Spleen (tissue), 7 donors: ENCODE measurements around the gene TTC28.

Experiments
- CTCF ChIP-seq, 11 experiments: fragments of 200-600 bp in 7 of 11; fragments of 450-650 bp in 4 of 11; sonication (generic) in 4 of 11; IDR thresholded peaks in 8 of 11; conservative IDR thresholded peaks in 3 of 11; 1 replicate in 7 of 11; 2 replicates in 4 of 11; pipeline versions ENCODE4 v1.4.0 to v1.8.0; 2016 to 2021; ENCODE audit warnings: antibody characterized with exemption in 11 of 11, inconsistent platforms in 4 of 11, mild to moderate bottlenecking in 1 of 11
- POLR2A ChIP-seq, 3 donors: fragments of 450-650 bp; IDR thresholded peaks; one replicate each; pipeline ENCODE4 v1.5.1; 2017; ENCODE audit warnings: antibody characterized with exemption in 3 of 3, mild to moderate bottlenecking in 1 of 3
- POLR2AphosphoS5 ChIP-seq, 3 donors: sonication (generic); formaldehyde crosslinking; IDR thresholded peaks; one replicate each; pipeline ENCODE4 v1.5.1; 2017; ENCODE audit warnings: antibody characterized with exemption in 3 of 3
- donor health status: DM: no; HTN: no; CAD: no; lungs with moderate emphysema.
- donor health status: DM: no; HTN: no; CAD: no.
- donor health status: DM: no; HTN: no; CAD: no.

- no peak for TF ChIP-seq CTCF (IDR thresholded peaks at IDR 0.05 in 8 of 11, conservative IDR thresholded peaks at IDR 0.05 in 3 of 11)
- no peak for TF ChIP-seq POLR2AphosphoS5 (IDR thresholded peaks at IDR 0.05)
- TF ChIP-seq POLR2A (IDR thresholded peaks at IDR 0.05), result no peak
Observed at GRCh38 chr22:28414913-28415312, 264.7 kb downstream of the TTC28 start.
